ENCODE results near the gene RNF41. TPM values are rescaled to one million over a fixed set of nuclear protein-coding genes. Genes with fewer than 3 reads are reported as not detected.

Gene RNF41
- total and polyA plus RNA-seq, 2 donors (not counting 1 experiment from before 2014, with no cell fraction given): 113 to 129 TPM

- Histone ChIP-seq H3K4me1 (ENCODE audit: control insufficient read depth in 2 of 2, insufficient read depth in 2 of 2, low read length in 2 of 2) (peaks cover 19 to 34% of the 10 kb centered on the region in 2 donors), H3K36me3 (replicated peaks in 1 of 2; ENCODE audit: control extremely low read depth in 1 of 2, control insufficient read depth in 1 of 2, extremely low read depth in 1 of 2, insufficient read depth in 2 of 2, low read length in 1 of 2) (peaks cover 0 to 10% of the 10 kb centered on the region in 2 experiments), H3K4me2 (replicated peaks; ENCODE audit: low read depth, low read length, poor library complexity, severe bottlenecking) (peak overlapping the region; percentile 99), H3K79me2 (ENCODE audit: control insufficient read depth, insufficient read depth, low read length) (peaks cover 29% of the 10 kb centered on the region), H3K27me3 (replicated peaks in 1 of 4; ENCODE audit: control extremely low read depth in 1 of 4, control insufficient read depth in 3 of 4, insufficient read depth in 4 of 4, low read length in 3 of 4) (no peaks in the 10 kb centered on the region), H3K9me3 (ENCODE audit: control extremely low read depth in 1 of 3, control insufficient read depth in 2 of 3, insufficient read depth in 1 of 3, low read length in 2 of 3) (no peaks in the 10 kb centered on the region), H3K9ac (ENCODE audit: low read length) (peak overlapping the region; percentile 92), H2AFZ (ENCODE audit: insufficient read depth, low read depth, low read length, poor library complexity, severe bottlenecking) (no peak overlapping the region), H3K4me3 (ENCODE audit: control extremely low read depth in 1 of 5, extremely low read depth in 1 of 5, insufficient read depth in 1 of 5, low read depth in 2 of 5, low read length in 4 of 5) (peak overlapping the region in 4 of 5 experiments; percentile 80 to 89 (median 86)), H4K20me1 (ENCODE audit: control insufficient read depth, insufficient read depth, low read length, poor library complexity, severe bottlenecking) (no peaks in the 10 kb centered on the region), H3K27ac (ENCODE audit: low read length in 2 of 2) (peak overlapping the region; percentile 75 to 86)
- CTCF ChIA-PET: interaction anchor here (0.7 to 6.7 kb wide), 13 partner anchors 11 to 496 kb away, joined by 3 to 247 read pairs (median 8); partner anchors contain the start of genes ANKRD52, ESYT1, MYL6B and NABP2
- ATAC-seq (ENCODE audit: low read depth): no peak
- Mint-ChIP-seq H3K27me3 (no peaks in the 10 kb centered on the region), H3K4me1 (peaks cover 49% of the 10 kb centered on the region), H3K27ac (peak overlapping the region; percentile 97), H3K9me3 (ENCODE audit: insufficient read depth) (no peaks in the 10 kb centered on the region), H3K4me3 (peak overlapping the region; percentile 98)
- 23% methylated on average over 1 of the region's 9 CpGs for WGBS (ENCODE audit: insufficient coverage)
- POLR2A ChIA-PET: interaction anchor here (0.7 to 3.2 kb wide), 4 partner anchors 31 to 259 kb away, joined by 4 to 35 read pairs (median 6); partner anchors contain the start of genes ESYT1 and RNF41
- intact Hi-C loops (cut with micrococcal nuclease): loop anchor here (2.0 to 5.0 kb wide), 3 partner anchors 127 to 257 kb away; partner anchors contain the start of genes CNPY2, SUOX and TIMELESS
- no peak for TF ChIP-seq EZH2 (IDR thresholded peaks at IDR 0.05; ENCODE audit: borderline replicate concordance, insufficient read depth, low read depth, low read length, poor library complexity, severe bottlenecking)
- peak; percentile 26 for DNase-seq
Measured at GRCh38 chr12:56190695-56191155, 31.0 kb downstream of the RNF41 start.

GRCh38 chr12:56189918-56190694 is 31.6 kb downstream of the RNF41 start:
- peak overlapping the region; percentile 97 for H3K27ac Mint-ChIP-seq

More at GRCh38 chr12:56189918-56190694, 31.6 kb downstream of the RNF41 start:
- Histone ChIP-seq H3K9ac (ENCODE audit: low read length) (peak overlapping the region; percentile 92), H3K9me3 (ENCODE audit: control extremely low read depth in 1 of 3, control insufficient read depth in 2 of 3, insufficient read depth in 1 of 3, low read length in 2 of 3) (no peaks in the 10 kb centered on the region), H3K4me1 (ENCODE audit: control insufficient read depth in 2 of 2, insufficient read depth in 2 of 2, low read length in 2 of 2) (peaks cover 19 to 34% of the 10 kb centered on the region in 2 donors), H3K4me2 (replicated peaks; ENCODE audit: low read depth, low read length, poor library complexity, severe bottlenecking) (peak overlapping the region; percentile 99), H3K27ac (ENCODE audit: low read length in 2 of 2) (peak overlapping the region; percentile 75 to 86), H3K36me3 (replicated peaks in 1 of 2; ENCODE audit: control extremely low read depth in 1 of 2, control insufficient read depth in 1 of 2, extremely low read depth in 1 of 2, insufficient read depth in 2 of 2, low read length in 1 of 2) (peaks cover 0 to 13% of the 10 kb centered on the region in 2 experiments), H3K27me3 (replicated peaks in 1 of 4; ENCODE audit: control extremely low read depth in 1 of 4, control insufficient read depth in 3 of 4, insufficient read depth in 4 of 4, low read length in 3 of 4) (no peaks in the 10 kb centered on the region), H2AFZ (ENCODE audit: insufficient read depth, low read depth, low read length, poor library complexity, severe bottlenecking) (peak overlapping the region; percentile 97), H4K20me1 (ENCODE audit: control insufficient read depth, insufficient read depth, low read length, poor library complexity, severe bottlenecking) (no peaks in the 10 kb centered on the region), H3K79me2 (ENCODE audit: control insufficient read depth, insufficient read depth, low read length) (peaks cover 29% of the 10 kb centered on the region), H3K4me3 (ENCODE audit: control extremely low read depth in 1 of 5, extremely low read depth in 1 of 5, insufficient read depth in 1 of 5, low read depth in 2 of 5, low read length in 4 of 5) (peak overlapping the region; percentile 22 to 89 (median 85))
- ChIA-PET CTCF (interaction anchor here (0.5 to 6.7 kb wide), 46 partner anchors 9 to 497 kb away, joined by 3 to 247 read pairs (median 5); partner anchors contain the start of genes ANKRD52, COQ10A, ESYT1 and MYL6B), POLR2A (interaction anchor here (0.6 to 3.2 kb wide), 23 partner anchors 18 to 298 kb away, joined by 3 to 35 read pairs (median 6); partner anchors contain the start of genes COQ10A, CS, ESYT1 and GLS2)
- DNase-seq: peak; percentile 86
- H3K9me3 Mint-ChIP-seq (ENCODE audit: insufficient read depth): no peaks in the 10 kb centered on the region
- TF ChIP-seq EZH2 (IDR thresholded peaks at IDR 0.05; ENCODE audit: borderline replicate concordance, insufficient read depth, low read depth, low read length, poor library complexity, severe bottlenecking): no peak
- peak; percentile 41 for TF ChIP-seq CTCF (IDR thresholded peaks at IDR 0.05)
- no peaks in the 10 kb centered on the region for H3K27me3 Mint-ChIP-seq
- H3K4me1 Mint-ChIP-seq: peaks cover 49% of the 10 kb centered on the region
- WGBS (ENCODE audit: insufficient coverage): 1% methylated on average over 22 of the region's 42 CpGs
- H3K4me3 Mint-ChIP-seq: peak overlapping the region; percentile 98
- ATAC-seq (ENCODE audit: low read depth): peak; percentile 18
- intact Hi-C loops (cut with micrococcal nuclease): loop anchor here (1.0 to 10.0 kb wide), 8 partner anchors 32 to 278 kb away; partner anchors contain the start of genes CNPY2, MYL6, RPS26 and SPRYD4
